A549 (cell line): ENCODE data around the gene FPR2. TPM values are rescaled to one million over a fixed set of nuclear protein-coding genes. Genes with fewer than 3 reads are reported as not detected.

Source experiments
- ATAC-seq, 2 experiments: fragments of 200-7000 bp in 1 of 2; fragments of >200 bp in 1 of 2; cut with Nextera tagmentation in 1 of 2; cut with Tn5 transposase in 1 of 2; 3 replicates each; pipeline versions ENCODE4 v1.8.0 to v1.9.1; 2018 to 2020; ENCODE audit warnings: mild to moderate bottlenecking in 1 of 2, moderate library complexity in 1 of 2
- CTCF ChIA-PET: fragments of 300-600 bp; sonication (Branson Sonifier 250); formaldehyde crosslinking; extraction: SDS; loops from one replicate; lab custom pipeline; 2021; ENCODE audit warnings: antibody characterized with exemption, inconsistent platforms; lab: Yijun Ruan, JAX
- POLR2A ChIA-PET: fragments of 350-600 bp; formaldehyde crosslinking; extraction: SDS; loops from one replicate; lab custom pipeline; 2021; ENCODE audit warnings: antibody characterized with exemption, inconsistent platforms; lab: Yijun Ruan, JAX
- DNase-seq, 2 experiments: peaks; one replicate each; pipeline versions ENCODE4 v3.0.0 to v3.0.0-alpha.2; 2011 to 2016; ENCODE audit warnings: low read depth in 1 of 2, low spot score in 1 of 2
- FAIRE-seq: peaks from 2 replicates; lab custom pipeline; 2011; peaks lifted over from hg19 to GRCh38; lab: Jason Lieb, UNC
- H3K27ac ChIP-seq, 2 experiments: fragments of >200 bp; sonication (Bioruptor Twin); formaldehyde crosslinking; 3 replicates each; pipeline ENCODE4 v1.5.1; 2016 to 2017
- H3K4me1 ChIP-seq: fragments of >200 bp; sonication (Bioruptor Twin); formaldehyde crosslinking; 3 replicates; pipeline ENCODE4 v1.6.1; 2016
- H3K4me2 ChIP-seq: fragments of >200 bp; sonication (Bioruptor Twin); formaldehyde crosslinking; 3 replicates; pipeline ENCODE4 v1.6.1; 2016
- H3K4me3 ChIP-seq: fragments of >200 bp; sonication (Bioruptor Twin); formaldehyde crosslinking; 3 replicates; pipeline ENCODE4 v1.5.1; 2016
- H3K9me3 ChIP-seq: fragments of >200 bp; sonication (Bioruptor Twin); formaldehyde crosslinking; 3 replicates; pipeline ENCODE4 v1.6.1; 2016
- EP300 ChIP-seq, 2 experiments: fragments of >200 bp; sonication (Bioruptor Twin); formaldehyde crosslinking; IDR thresholded peaks; 2 replicates in 1 of 2; 3 replicates in 1 of 2; pipeline ENCODE4 v1.6.1; 2016 to 2017
- HOXA7 ChIP-seq: fragments of 250-450 bp; sonication (Bioruptor Pico); IDR thresholded peaks from 2 replicates; pipeline ENCODE4 v1.5.0; 2020; ENCODE audit warnings: mild to moderate bottlenecking, moderate library complexity
- HOXB13 ChIP-seq: fragments of 250-450 bp; sonication (Bioruptor Pico); IDR thresholded peaks from 2 replicates; pipeline ENCODE4 v1.5.0; 2020; ENCODE audit warnings: low read depth, mild to moderate bottlenecking, moderate library complexity
- HOXB5 ChIP-seq: fragments of 250-450 bp; sonication (Bioruptor Pico); IDR thresholded peaks from 2 replicates; pipeline ENCODE4 v1.5.0; 2020; ENCODE audit warnings: mild to moderate bottlenecking, moderate library complexity
- JUN ChIP-seq, 2 experiments: fragments of >200 bp; sonication (Bioruptor Twin); formaldehyde crosslinking; IDR thresholded peaks; 2 replicates in 1 of 2; 3 replicates in 1 of 2; pipeline ENCODE4 v1.6.1; 2016 to 2017
- KDM1A ChIP-seq: fragments of 200-600 bp; sonication (generic); IDR thresholded peaks from 2 replicates; pipeline ENCODE4 v1.6.1; 2016; ENCODE audit warnings: low read depth, mild to moderate bottlenecking
- KDM5A ChIP-seq: fragments of 200-600 bp; sonication (generic); IDR thresholded peaks from 2 replicates; pipeline ENCODE4 v1.6.1; 2016; ENCODE audit warnings: antibody characterized with exemption, mild to moderate bottlenecking
- MAZ ChIP-seq: fragments of 150-350 bp; IDR thresholded peaks from 2 replicates; pipeline ENCODE4 v1.6.1; 2014; ENCODE audit warnings: antibody characterized with exemption, low read depth, low read length, borderline replicate concordance
- MYC ChIP-seq: IDR thresholded peaks from 2 replicates; pipeline ENCODE4 v1.6.1; 2012; ENCODE audit warnings: mild to moderate bottlenecking, inconsistent platforms, low read length, improper control_type of control experiment, borderline replicate concordance
- POLR2AphosphoS2 ChIP-seq: conservative IDR thresholded peaks from 2 replicates; pipeline ENCODE4 v1.6.1; 2012; ENCODE audit warnings: low read length, improper control_type of control experiment, inconsistent platforms
- RAD21 ChIP-seq, 2 experiments: fragments of >200 bp in 1 of 2; sonication (Bioruptor Twin) in 1 of 2; formaldehyde crosslinking in 1 of 2; IDR thresholded peaks in 1 of 2; conservative IDR thresholded peaks in 1 of 2; 2 replicates in 1 of 2; 3 replicates in 1 of 2; pipeline ENCODE4 v1.6.1; 2012 to 2018; ENCODE audit warnings: inconsistent platforms in 1 of 2
- SMC3 ChIP-seq: fragments of >200 bp; sonication (Bioruptor Twin); formaldehyde crosslinking; IDR thresholded peaks from 3 replicates; pipeline ENCODE4 v1.6.1; 2018; ENCODE audit warnings: inconsistent platforms
- ZSCAN20 ChIP-seq: fragments of 250-450 bp; sonication (Bioruptor Pico); IDR thresholded peaks from 2 replicates; pipeline ENCODE4 v1.8.0; 2022; ENCODE audit warnings: mild to moderate bottlenecking, moderate library complexity
- WGBS: methylation state at CpG from one replicate; pipeline ENCODE4 v1.1.6; 2017; ENCODE audit errors: missing lambda C conversion rate; 5-methylcytosine and 5-hydroxymethylcytosine counted together
- polyA plus RNA-seq, 4 experiments: library from polyadenylated mRNA; depleted of rRNA in 3 of 4; stranded (reverse); fragments of >200 nt; fragmentation: RNase III in 1 of 4; extraction: RNeasy Plus Mini Kit Qiagen cat#74134 plus additional on column Dnase treatment in 1 of 4; gene quantifications; 2 replicates in 3 of 4; 3 replicates in 1 of 4; pipeline ENCODE4 v1.2.3, GENCODE V29; 2011 to 2017
- TF ChIP-seq, protein P1 (sequence below): IDR thresholded peaks from 2 replicates; pipeline ENCODE4 v1.6.1; 2012; ENCODE audit warnings: low read depth, borderline replicate concordance
- TF ChIP-seq, protein P2 (sequence below): fragments of >200 bp; sonication (Bioruptor Twin); formaldehyde crosslinking; IDR thresholded peaks from 3 replicates; pipeline ENCODE4 v1.6.1; 2016
- TF ChIP-seq, protein P3 (sequence below): fragments of 250-450 bp; sonication (Bioruptor Pico); IDR thresholded peaks from 2 replicates; pipeline ENCODE4 v1.5.0; 2021; ENCODE audit warnings: mild to moderate bottlenecking, moderate library complexity, borderline replicate concordance
- TF ChIP-seq, protein P4 (sequence below): fragments of 150-350 bp; IDR thresholded peaks from 2 replicates; pipeline ENCODE4 v1.6.1; 2014; ENCODE audit warnings: low read depth, mild to moderate bottlenecking, low read length

The FPR2 gene
- polyA plus RNA-seq, 2 of the 4 experiments (the other 2 are of a cell fraction), result not detected

DNA sequence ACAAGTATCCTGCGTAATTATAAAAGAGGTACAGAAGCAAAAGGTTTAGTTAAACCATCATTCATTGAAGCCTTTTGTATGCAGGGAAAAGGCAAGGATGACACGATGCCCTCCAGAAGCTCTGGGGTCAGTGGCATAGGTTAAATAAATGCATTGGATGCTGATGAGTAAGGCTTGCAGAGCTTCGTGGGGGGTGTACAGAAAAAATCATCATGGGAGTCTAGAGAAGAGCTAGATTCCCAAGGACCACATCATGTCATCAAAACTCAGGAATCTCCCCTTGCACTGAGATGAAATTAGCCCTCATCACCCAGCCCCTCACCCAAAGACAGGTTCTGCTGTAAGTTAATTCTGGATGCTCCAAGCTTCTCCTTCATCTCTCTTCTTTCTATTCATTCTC lies 17.6 kb upstream of the FPR2 start:
- CTCF ChIA-PET, result no interaction called here
- peaks cover 25% of the 10 kb centered on the region; the same call in 2 of the 3 replicates for H3K9me3 ChIP-seq
- FAIRE-seq, result no peak

DNA sequence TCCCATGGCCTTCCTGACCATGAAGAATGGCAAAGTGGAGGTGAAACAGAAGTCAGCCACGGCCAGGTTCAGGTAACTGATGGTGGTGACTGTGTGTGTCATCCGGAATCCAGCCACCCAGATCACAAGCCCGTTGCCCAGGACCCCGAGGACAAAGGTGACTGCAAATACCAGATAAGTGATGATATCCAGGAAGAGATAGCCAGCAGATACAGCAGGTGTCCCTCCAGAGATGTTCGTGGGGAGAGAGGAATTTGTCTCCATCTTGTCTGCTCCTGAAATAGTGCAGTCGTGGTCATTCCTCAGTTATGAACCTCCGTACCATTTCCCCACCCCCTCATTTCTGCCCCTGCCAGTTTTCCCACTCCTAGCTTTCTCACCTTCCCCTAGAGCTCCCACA lies 14.2 kb upstream of the FPR2 start:
- H3K4me3 ChIP-seq, result no peak overlapping the region
- CTCF ChIA-PET, result interaction anchor here (0.9 kb wide), 1 partner anchor 90 kb away, joined by 3 read pairs; no protein-coding TSS in a partner anchor
- POLR2A ChIA-PET, result no interaction called here
- H3K4me2 ChIP-seq, result no peak overlapping the region
- peaks cover 22% of the 10 kb centered on the region; the same call in 2 of the 3 replicates for H3K9me3 ChIP-seq
- ATAC-seq, result no peak
- DNase-seq, result no peak
- no peaks in the 10 kb centered on the region for H3K4me1 ChIP-seq
- no peak for FAIRE-seq
- WGBS, result 4% methylated on average over 7 of the region's 7 CpGs
- TF ChIP-seq, protein P1, sequence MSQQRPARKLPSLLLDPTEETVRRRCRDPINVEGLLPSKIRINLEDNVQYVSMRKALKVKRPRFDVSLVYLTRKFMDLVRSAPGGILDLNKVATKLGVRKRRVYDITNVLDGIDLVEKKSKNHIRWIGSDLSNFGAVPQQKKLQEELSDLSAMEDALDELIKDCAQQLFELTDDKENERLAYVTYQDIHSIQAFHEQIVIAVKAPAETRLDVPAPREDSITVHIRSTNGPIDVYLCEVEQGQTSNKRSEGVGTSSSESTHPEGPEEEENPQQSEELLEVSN, result no peak
- TF ChIP-seq HOXB5 (CRISPR knock-in tag), result no peak
- TF ChIP-seq EP300 (IDR thresholded peaks at IDR 0.05), result no peak
- TF ChIP-seq ZSCAN20 (CRISPR knock-in tag), result no peak
- no peak for TF ChIP-seq MAZ
- TF ChIP-seq, protein P2, sequence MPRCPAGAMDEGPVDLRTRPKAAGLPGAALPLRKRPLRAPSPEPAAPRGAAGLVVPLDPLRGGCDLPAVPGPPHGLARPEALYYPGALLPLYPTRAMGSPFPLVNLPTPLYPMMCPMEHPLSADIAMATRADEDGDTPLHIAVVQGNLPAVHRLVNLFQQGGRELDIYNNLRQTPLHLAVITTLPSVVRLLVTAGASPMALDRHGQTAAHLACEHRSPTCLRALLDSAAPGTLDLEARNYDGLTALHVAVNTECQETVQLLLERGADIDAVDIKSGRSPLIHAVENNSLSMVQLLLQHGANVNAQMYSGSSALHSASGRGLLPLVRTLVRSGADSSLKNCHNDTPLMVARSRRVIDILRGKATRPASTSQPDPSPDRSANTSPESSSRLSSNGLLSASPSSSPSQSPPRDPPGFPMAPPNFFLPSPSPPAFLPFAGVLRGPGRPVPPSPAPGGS, result no peak
- TF ChIP-seq POLR2AphosphoS2, result no peak
- TF ChIP-seq, protein P3, sequence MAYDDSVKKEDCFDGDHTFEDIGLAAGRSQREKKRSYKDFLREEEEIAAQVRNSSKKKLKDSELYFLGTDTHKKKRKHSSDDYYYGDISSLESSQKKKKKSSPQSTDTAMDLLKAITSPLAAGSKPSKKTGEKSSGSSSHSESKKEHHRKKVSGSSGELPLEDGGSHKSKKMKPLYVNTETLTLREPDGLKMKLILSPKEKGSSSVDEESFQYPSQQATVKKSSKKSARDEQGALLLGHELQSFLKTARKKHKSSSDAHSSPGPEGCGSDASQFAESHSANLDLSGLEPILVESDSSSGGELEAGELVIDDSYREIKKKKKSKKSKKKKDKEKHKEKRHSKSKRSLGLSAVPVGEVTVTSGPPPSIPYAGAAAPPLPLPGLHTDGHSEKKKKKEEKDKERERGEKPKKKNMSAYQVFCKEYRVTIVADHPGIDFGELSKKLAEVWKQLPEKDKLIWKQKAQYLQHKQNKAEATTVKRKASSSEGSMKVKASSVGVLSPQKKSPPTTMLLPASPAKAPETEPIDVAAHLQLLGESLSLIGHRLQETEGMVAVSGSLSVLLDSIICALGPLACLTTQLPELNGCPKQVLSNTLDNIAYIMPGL (CRISPR knock-in tag), result no peak
- no peak for TF ChIP-seq KDM5A
- TF ChIP-seq JUN (IDR thresholded peaks at IDR 0.05), result no peak
- TF ChIP-seq MYC, result no peak
- no peak overlapping the region for H3K27ac ChIP-seq

More for the DNA sequence above, 17.6 kb upstream of the FPR2 start:
- no peak for DNase-seq
- Histone ChIP-seq H3K4me3 (no peak overlapping the region), H3K27ac (no peak overlapping the region), H3K4me2 (no peak overlapping the region), H3K4me1 (no peaks in the 10 kb centered on the region)
- WGBS, result 20% methylated on average over 3 of the region's 3 CpGs
- no peak for TF ChIP-seq KDM1A
- no peak for ATAC-seq
- POLR2A ChIA-PET, result no interaction called here

DNA sequence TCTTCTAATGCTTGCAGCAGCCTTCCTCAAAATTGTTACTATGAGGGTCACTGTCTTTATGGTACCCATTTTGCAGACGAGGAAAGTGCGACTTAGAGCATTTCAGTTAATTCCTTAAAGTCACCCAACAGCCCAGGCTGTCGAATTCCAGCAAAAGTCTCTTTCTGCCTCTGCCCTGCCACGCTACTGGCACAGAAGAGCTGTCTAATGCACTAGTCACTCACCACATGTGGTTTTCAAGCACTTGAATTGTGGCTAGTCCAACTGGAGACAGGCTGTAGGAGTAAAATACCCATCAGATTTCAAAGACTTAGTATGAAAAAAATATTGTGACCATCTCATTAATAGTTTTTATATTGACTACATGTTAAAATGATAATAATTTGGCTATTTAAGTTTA lies 11.0 kb upstream of the FPR2 start:
- POLR2A ChIA-PET, result no interaction called here
- ATAC-seq (no peak), FAIRE-seq (no peak), DNase-seq (no peak)
- CTCF ChIA-PET, result interaction anchor here (0.9 kb wide), 1 partner anchor 57 kb away, joined by 3 read pairs; no protein-coding TSS in a partner anchor
- H3K4me3 ChIP-seq, result no peak overlapping the region
- H3K4me2 ChIP-seq, result no peak overlapping the region
- no peak overlapping the region for H3K27ac ChIP-seq
- H3K4me1 ChIP-seq, result no peaks in the 10 kb centered on the region
- TF ChIP-seq MYC (no peak), SMC3 (no peak), HOXB5 (CRISPR knock-in tag) (no peak), RAD21 (conservative IDR thresholded peaks at IDR 0.05 in 1 of 2, IDR thresholded peaks at IDR 0.05 in 1 of 2) (no peak), HOXA7 (CRISPR knock-in tag) (no peak), KDM1A (no peak), JUN (IDR thresholded peaks at IDR 0.05) (no peak), HOXB13 (no peak)
- TF ChIP-seq, protein P4, sequence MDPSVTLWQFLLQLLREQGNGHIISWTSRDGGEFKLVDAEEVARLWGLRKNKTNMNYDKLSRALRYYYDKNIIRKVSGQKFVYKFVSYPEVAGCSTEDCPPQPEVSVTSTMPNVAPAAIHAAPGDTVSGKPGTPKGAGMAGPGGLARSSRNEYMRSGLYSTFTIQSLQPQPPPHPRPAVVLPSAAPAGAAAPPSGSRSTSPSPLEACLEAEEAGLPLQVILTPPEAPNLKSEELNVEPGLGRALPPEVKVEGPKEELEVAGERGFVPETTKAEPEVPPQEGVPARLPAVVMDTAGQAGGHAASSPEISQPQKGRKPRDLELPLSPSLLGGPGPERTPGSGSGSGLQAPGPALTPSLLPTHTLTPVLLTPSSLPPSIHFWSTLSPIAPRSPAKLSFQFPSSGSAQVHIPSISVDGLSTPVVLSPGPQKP, result no peak
- H3K9me3 ChIP-seq, result peaks cover 22% of the 10 kb centered on the region; the same call in 2 of the 3 replicates
- 2% methylated on average over 4 of the region's 4 CpGs for WGBS
